Hair follicle dermal papilla cell (primary cell): ENCODE data around the gene ETDC. TPM values are rescaled to one million over a fixed set of nuclear protein-coding genes. Genes with fewer than 3 reads are reported as not detected.

Experiments used
- total RNA-seq: library from RNA; depleted of rRNA; stranded (reverse); fragments of >200 nt; gene quantifications from 2 replicates; pipeline ENCODE4 v1.2.3, GENCODE V29; 2012

The ETDC gene
- total RNA-seq = not detected in 2 replicates

DNA sequence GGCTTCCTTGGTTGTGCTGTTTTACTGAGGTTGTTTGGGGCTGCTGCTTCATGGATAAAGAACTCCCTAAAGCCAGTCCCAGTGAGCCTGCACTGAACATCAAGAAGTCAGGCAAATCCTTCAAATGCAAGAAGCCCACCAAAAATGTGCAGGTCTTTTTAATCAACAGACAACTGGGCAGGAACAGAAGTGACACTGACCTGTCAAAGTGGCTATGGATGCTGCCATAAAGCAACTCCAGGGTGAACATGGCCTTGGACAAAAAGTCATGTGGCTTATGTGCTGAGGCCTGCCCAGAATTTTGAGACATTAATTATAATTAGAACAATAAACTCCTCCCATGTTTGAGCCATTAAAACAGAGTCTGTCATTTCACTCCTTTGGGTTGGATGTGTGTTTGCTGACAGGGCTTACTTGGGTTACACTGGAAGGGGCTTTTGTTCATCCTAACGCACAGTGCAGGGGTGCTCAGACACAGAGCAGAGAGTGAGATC, at the start of gene ETDC:
Gene ETDC (plus strand): TSS at position 51 of the 494 bp plus-strand sequence. CDS start 0 bp downstream, at position 51.

Other genes starting within 250 kb of the ETDC start
- 4.9 TPM in 2 replicates for gene SMIM10L2B, start 210.8 kb upstream of the ETDC start, total RNA-seq
- not detected in 2 replicates for gene ETDB, start 189.0 kb upstream of the ETDC start, total RNA-seq
- not detected in 2 replicates for gene CT55, start 138.1 kb upstream of the ETDC start, total RNA-seq
- gene ETDA, start 57.4 kb upstream of the ETDC start, total RNA-seq = not detected in 2 replicates
- 7.8 and 10.4 TPM in 2 replicates for gene ZNF75D, start 34.6 kb downstream of the ETDC start, total RNA-seq
- gene ZNF449, start 35.3 kb downstream of the ETDC start, total RNA-seq = 12.3 and 12.5 TPM in 2 replicates
- 0.32 and 0.73 TPM in 2 replicates for gene SMIM10L2A, start 112.5 kb downstream of the ETDC start, total RNA-seq
- gene INTS6L, start 211.2 kb downstream of the ETDC start, total RNA-seq = 8.7 and 9.7 TPM in 2 replicates